AG04450 (cell line): ENCODE measurements around the gene MYO5A. TPM values are rescaled to one million over a fixed set of nuclear protein-coding genes. Genes with fewer than 3 reads are reported as not detected.
"Not testable (repeated sequence)": the region's sequence is repeated elsewhere in the genome, so short reads cannot be mapped to it uniquely, and the experiment has no call there.

Source experiments
- CTCF ChIA-PET: fragments of 300-600, 350-600 bp; formaldehyde crosslinking; extraction: SDS; loops from one replicate; lab custom pipeline; 2022; ENCODE audit warnings: antibody characterized with exemption, inconsistent platforms; lab: Charles Lee
- POLR2A ChIA-PET: fragments of 350-600 bp; formaldehyde crosslinking; extraction: SDS; loops from one replicate; lab custom pipeline; 2021; ENCODE audit warnings: antibody characterized with exemption, inconsistent platforms; lab: Yijun Ruan, JAX
- DNase-seq: peaks from one replicate; pipeline ENCODE4 v3.0.0-alpha.2; 2011; ENCODE audit warnings: low read depth, low spot score
- H3K27ac ChIP-seq: one replicate; pipeline ENCODE4 v1.5.1; 2012; ENCODE audit warnings: low read depth, low read length, control low read depth
- H3K27me3 ChIP-seq: one replicate; pipeline ENCODE4 v1.6.0; 2012; ENCODE audit warnings: low read length; ENCODE audit not compliant: control insufficient read depth, insufficient read depth
- H3K4me3 ChIP-seq: 2 replicates; pipeline ENCODE4 v1.5.1; 2011; ENCODE audit warnings: mild to moderate bottlenecking, low read depth, low read length, control low read depth
- H3K9me3 ChIP-seq: 2 replicates; pipeline ENCODE4 v1.5.1; 2012; ENCODE audit warnings: low read length; ENCODE audit not compliant: control insufficient read depth, insufficient read depth
- CTCF ChIP-seq: IDR thresholded peaks from 2 replicates; pipeline ENCODE4 v1.5.1; 2011; ENCODE audit warnings: low read depth, low read length, control low read depth, inconsistent platforms
- polyA plus RNA-seq: library from polyadenylated mRNA; depleted of rRNA; stranded (reverse); fragments of >200 nt; gene quantifications from 2 replicates; pipeline ENCODE4 v1.2.3, GENCODE V29; 2011

Gene MYO5A
- polyA plus RNA-seq, 1 experiment: 37.2 TPM

- ChIA-PET POLR2A (no interaction called here), CTCF (no interaction called here)
- Histone ChIP-seq H3K27me3 (no peaks in the 10 kb centered on the region), H3K27ac (no peak overlapping the region), H3K4me3 (no peak overlapping the region), H3K9me3 (no peaks in the 10 kb centered on the region)
- DNase-seq: no peak
- no peak for TF ChIP-seq CTCF
Measured at GRCh38 chr15:52440946-52441345, 87.7 kb downstream of the MYO5A start.

- no peak for DNase-seq
- H3K4me3 ChIP-seq: no peak overlapping the region
- no peaks in the 10 kb centered on the region for H3K27me3 ChIP-seq
- no peak for TF ChIP-seq CTCF
- ChIA-PET POLR2A (no interaction called here), CTCF (no interaction called here)
- no peaks in the 10 kb centered on the region for H3K9me3 ChIP-seq
- no peak overlapping the region for H3K27ac ChIP-seq
Measured at GRCh38 chr15:52440414-52440813, 88.3 kb downstream of the MYO5A start.

- Histone ChIP-seq H3K9me3 (no peaks in the 10 kb centered on the region), H3K27ac (no peak overlapping the region), H3K27me3 (no peaks in the 10 kb centered on the region), H3K4me3 (no peak overlapping the region)
- ChIA-PET CTCF (no interaction called here), POLR2A (no interaction called here)
- no peak for TF ChIP-seq CTCF
- DNase-seq: no peak
Measured at GRCh38 chr15:52439470-52439869, 89.2 kb downstream of the MYO5A start.

- H3K27me3 ChIP-seq, H3K9me3 ChIP-seq, POLR2A ChIA-PET, CTCF ChIA-PET, H3K27ac ChIP-seq, H3K4me3 ChIP-seq, DNase-seq: not testable (repeated sequence)
Measured at GRCh38 chr15:52439042-52439441, 89.6 kb downstream of the MYO5A start.

- Histone ChIP-seq H3K27me3 (no peaks in the 10 kb centered on the region), H3K27ac (no peak overlapping the region), H3K4me3 (no peak overlapping the region), H3K9me3 (no peaks in the 10 kb centered on the region)
- no peak for DNase-seq
- TF ChIP-seq CTCF: no peak
- ChIA-PET POLR2A (no interaction called here), CTCF (interaction anchor here (0.7 kb wide), 1 partner anchor 345 kb away, joined by 4 read pairs; no protein-coding TSS in a partner anchor)
Measured at GRCh38 chr15:52438047-52438446, 90.6 kb downstream of the MYO5A start.

GRCh38 chr15:52437646-52438045 lies 91.0 kb downstream of the MYO5A start:
- no peak overlapping the region for H3K4me3 ChIP-seq
- DNase-seq: no peak
- no peaks in the 10 kb centered on the region for H3K9me3 ChIP-seq
- TF ChIP-seq CTCF: no peak
- H3K27me3 ChIP-seq: no peaks in the 10 kb centered on the region
- H3K27ac ChIP-seq: no peak overlapping the region
- CTCF ChIA-PET: interaction anchor here (0.7 kb wide), 1 partner anchor 345 kb away, joined by 4 read pairs; no protein-coding TSS in a partner anchor
- POLR2A ChIA-PET: no interaction called here
